Nucleus accumbens (tissue), 56 donors: ENCODE data around the gene CCZ1B.
"Not testable (repeated sequence)": the region's sequence is repeated elsewhere in the genome, so short reads cannot be mapped to it uniquely, and the experiment has no call there.

Source experiments
- DNase-seq, 56 donors: peaks; one replicate each; lab custom pipeline; 2025; lab: John Stamatoyannopoulos, UW

CCZ1B gene

GRCh38 chr7:6750173-6750572 lies 75.9 kb downstream of the CCZ1B start:
- DNase-seq: not testable (repeated sequence)

- not testable (repeated sequence) for DNase-seq
Measured at GRCh38 chr7:6749335-6749734, 76.7 kb downstream of the CCZ1B start.
